GM21515 (cell line): Measurements from ENCODE around the gene CADM2.
"Not testable (repeated sequence)": the region's sequence is repeated elsewhere in the genome, so short reads cannot be mapped to it uniquely, and the experiment has no call there.

Experiments
- ATAC-seq: cut with Tn5 transposase; IDR thresholded peaks from one replicate; pipeline ENCODE4 v1.9.1; 2021; ENCODE audit not compliant: unreplicated experiment

Gene CADM2

GRCh38 chr3:85074003-85074402, 115.2 kb downstream of the CADM2 start:
- ATAC-seq, result no peak

DNA sequence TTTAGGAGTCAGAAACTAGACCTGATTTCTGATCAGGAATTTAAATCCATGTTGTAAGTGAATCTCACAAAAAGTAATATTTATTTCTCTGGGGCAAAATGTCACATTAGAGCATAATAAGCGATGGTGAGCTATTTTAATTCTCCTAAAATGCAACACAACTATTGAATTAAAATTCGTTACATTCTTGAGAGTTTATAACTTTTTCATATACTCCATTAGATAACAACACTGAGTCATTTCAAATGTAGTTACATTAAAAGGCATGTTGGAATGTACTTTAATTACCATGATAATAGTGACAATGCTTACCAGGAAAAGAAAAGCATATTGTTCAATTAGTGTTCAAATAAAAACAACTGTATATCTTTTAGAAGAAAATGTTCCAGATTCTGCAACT, 116.9 kb downstream of the CADM2 start:
- ATAC-seq, result no peak

GRCh38 chr3:85077018-85077417, 118.2 kb downstream of the CADM2 start:
- no peak for ATAC-seq

GRCh38 chr3:85081191-85081906, 122.6 kb downstream of the CADM2 start:
- no peak for ATAC-seq

GRCh38 chr3:85090495-85090894, 131.7 kb downstream of the CADM2 start:
- ATAC-seq, result no peak

DNA sequence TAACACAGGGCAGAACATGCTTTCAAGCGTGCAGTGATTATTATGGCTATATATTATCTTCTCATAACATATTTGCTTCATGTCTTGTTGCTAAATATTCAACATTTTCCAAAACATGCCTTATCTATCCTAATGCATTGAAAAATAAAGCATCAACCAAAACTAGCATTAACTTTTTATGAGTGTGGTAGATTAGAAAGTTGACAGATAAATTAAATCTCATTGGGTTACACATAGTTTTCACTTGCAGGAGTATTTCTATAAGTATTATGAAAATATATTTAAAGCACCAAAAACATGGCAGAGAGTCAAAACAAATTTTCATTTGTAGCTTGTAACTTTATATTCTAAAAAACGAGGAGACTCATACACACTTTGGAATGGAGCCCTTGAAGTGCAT, 141.5 kb downstream of the CADM2 start:
- ATAC-seq, result no peak

GRCh38 chr3:85102781-85103180, 144.0 kb downstream of the CADM2 start:
- no peak for ATAC-seq

DNA sequence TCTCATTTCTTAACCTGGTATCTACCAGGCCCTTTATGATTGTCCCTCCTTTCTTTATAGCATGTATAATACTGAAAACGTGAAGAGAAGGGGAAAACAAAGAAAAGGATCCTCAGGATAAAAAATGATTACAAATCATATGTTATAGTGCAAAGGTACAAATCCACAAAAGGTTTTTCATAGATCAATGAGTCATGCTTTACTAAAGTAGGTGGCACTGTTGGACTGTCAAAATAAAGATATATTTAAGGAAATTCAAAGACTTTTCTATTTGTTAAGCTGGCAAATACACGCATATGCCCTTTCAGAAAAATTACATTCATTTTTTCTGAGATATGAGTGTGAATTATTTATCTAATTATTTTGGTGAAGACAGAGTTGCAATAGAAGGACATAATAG, 151.6 kb downstream of the CADM2 start:
- no peak for ATAC-seq

DNA sequence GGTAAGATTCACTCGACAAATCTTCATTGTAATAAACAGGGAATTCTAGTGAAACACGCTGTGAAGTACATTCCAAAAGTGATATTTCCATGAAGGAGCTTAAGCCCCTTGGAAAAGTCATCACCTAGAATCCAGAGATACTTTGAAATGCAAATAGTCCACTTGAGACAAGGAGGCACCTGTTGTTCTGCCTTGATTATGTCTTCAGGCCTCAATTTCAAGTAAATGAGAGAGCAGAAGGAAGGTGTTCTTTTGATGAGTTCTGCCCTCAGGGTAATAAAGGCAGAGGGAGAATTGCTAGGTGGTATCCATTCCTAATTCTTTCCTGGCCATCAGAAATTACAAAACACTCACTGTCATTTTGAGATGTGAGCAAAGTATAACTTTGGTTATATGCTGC, 162.1 kb downstream of the CADM2 start:
- no peak for ATAC-seq

- ATAC-seq, result not testable (repeated sequence)
Observed at GRCh38 chr3:85132864-85133263, 174.1 kb downstream of the CADM2 start.

DNA sequence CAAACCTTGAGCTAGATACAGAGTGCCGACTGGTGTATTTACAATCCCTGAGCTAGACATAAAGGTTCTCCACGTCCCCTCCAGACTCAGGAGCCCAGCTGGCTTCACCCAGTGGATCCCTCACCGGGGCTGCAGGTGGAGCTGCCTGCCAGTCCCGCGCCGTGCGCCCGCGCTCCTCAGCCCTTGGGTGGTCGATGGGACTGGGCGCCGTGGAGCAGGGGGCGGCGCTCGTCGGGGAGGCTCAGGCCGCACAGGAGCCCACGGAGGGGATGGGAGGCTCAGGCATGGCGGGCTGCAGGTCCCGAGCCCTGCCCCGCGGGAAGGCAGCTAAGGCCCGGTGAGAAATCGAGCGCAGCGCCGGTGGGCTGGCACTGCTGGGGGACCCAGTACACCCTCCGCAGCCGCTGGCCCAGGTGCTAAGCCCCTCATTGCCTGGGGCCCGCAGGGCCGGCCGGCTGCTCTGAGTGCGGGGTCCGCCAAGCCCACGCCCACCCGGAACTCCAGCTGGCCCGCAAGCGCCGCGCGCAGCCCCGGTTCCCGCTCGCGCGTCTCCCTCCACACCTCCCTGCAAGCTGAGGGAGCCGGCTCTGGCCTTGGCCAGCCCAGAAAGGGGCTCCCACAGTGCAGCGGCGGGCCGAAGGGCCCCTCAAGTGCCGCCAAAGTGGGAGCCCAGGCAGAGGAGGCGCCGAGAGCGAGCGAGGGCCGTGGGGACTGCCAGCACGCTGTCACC, 175.1 kb downstream of the CADM2 start:
- ATAC-seq, result not testable (repeated sequence)

DNA sequence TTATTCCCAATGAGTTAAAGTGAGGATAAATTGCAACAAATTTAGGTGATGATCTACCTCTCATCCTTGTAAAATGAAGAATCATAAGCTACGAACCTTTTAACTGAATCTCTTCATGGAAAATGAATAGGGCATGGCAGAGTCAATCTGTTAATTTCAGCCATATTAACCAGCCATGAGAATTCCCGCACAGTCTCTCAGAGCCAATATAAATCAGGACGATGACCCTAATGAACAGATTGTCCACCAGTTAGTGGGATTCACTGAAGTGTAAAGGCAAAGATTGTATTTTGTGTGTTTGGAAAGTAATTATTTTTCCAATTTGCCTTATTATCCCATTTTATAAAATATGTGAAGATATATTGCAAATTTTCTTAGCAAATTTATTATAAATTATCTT, 183.8 kb downstream of the CADM2 start:
- no peak for ATAC-seq

GRCh38 chr3:85148036-85148435, 189.2 kb downstream of the CADM2 start:
- no peak for ATAC-seq

GRCh38 chr3:85151555-85151954, 192.8 kb downstream of the CADM2 start:
- ATAC-seq, result no peak

GRCh38 chr3:85153279-85153678, 194.5 kb downstream of the CADM2 start:
- not testable (repeated sequence) for ATAC-seq

DNA sequence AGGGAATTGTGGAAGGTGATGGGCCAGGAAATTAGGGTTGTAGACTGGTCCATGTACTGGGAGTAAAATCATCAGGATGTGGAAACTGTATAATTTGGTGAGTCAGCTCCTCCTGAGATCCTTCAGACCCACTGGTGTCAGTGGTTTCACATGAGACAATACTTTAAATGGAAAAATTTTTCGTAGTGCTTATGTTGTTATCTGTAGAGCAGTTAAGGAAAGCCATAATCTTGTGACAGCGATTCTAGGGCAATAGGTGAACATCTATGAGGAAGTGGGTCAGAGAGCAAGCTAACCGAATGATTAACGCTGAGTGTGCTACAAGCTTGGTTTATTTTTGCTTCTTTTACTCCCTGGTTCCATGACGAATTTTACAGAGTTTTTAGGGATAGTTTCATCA, 200.6 kb downstream of the CADM2 start:
- no peak for ATAC-seq

GRCh38 chr3:85161544-85161943, 202.8 kb downstream of the CADM2 start:
- ATAC-seq, result no peak

GRCh38 chr3:85162905-85163304, 204.1 kb downstream of the CADM2 start:
- no peak for ATAC-seq

GRCh38 chr3:85164436-85164835, 205.6 kb downstream of the CADM2 start:
- no peak for ATAC-seq

DNA sequence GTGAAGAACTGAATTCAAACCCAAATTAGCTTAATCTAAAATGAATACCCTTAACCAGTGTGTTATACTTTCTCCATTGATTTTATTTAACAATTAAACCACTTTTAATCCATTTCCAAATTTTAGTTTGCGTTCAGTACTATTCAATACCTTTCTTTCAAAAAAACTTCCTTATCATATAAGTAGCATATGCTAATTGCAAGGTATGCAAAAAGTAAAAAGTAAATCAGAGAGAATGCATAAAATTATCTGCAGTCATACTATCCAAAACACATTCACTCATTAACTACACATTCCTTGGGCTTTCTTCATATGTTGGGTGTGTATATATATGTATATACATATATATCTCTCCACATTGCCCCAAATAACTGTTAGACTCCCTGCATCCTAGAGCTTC, 208.8 kb downstream of the CADM2 start:
- no peak for ATAC-seq

GRCh38 chr3:85170646-85171045, 211.9 kb downstream of the CADM2 start:
- ATAC-seq, result no peak

DNA sequence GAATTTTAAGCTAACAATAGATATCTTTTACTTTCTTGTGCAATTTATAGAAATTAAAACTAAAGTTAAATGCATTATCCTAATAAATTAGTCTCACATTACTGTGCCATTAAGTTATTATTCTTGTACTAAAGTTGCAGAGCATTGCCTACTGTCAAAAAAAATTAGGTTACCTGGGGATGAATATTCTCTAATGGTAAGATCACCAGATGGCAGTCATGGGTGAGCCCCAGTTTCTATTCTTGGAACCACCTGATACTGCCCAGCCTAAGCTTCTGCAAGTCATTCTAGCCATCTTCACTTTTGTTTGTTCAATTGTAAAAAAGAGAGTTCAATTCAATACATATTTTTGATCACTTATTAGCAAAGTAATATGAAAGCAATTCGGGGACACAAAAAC, 213.2 kb downstream of the CADM2 start:
- ATAC-seq, result no peak

DNA sequence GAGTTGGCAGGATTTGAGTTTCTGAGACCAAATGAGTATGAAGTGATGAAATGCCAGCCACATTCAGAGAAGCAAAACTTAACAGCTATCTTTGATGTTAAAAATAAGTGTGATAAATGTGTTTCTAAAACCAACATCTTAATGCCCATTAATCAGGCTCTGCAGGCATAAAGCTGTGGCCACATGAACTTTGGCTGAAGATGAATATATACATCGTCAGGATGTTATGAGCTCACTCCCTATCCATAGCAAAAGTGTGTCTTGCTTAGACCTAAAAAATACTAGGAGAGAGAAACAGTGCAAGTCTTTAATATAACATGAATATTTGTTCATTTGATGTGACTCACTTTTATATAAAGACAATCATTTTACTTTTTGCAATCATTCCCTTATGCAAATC, 218.0 kb downstream of the CADM2 start:
- ATAC-seq, result no peak
